ENCODE data around the gene SLC44A3. TPM values are rescaled to one million over a fixed set of nuclear protein-coding genes. Genes with fewer than 3 reads are reported as not detected.

Gene SLC44A3
- total RNA-seq, 2 donors from 2014 or later: 55.4 to 71.4 TPM

GRCh38 chr1:94859174-94859573 is 39.0 kb downstream of the SLC44A3 start:
- Histone ChIP-seq H3K27me3 (no peaks in the 10 kb centered on the region), H3K9ac (ENCODE audit: low read depth in 2 of 2, low read length in 2 of 2) (no peak overlapping the region), H3K4me3 (no peak overlapping the region), H3K36me3 (no peaks in the 10 kb centered on the region), H3K27ac (no peak overlapping the region), H3K4me1 (peaks cover 7% of the 10 kb centered on the region), H3K9me3 (no peaks in the 10 kb centered on the region)
- TF ChIP-seq CTCF (IDR thresholded peaks at IDR 0.05): no peak
- DNase-seq: no peak
- intact Hi-C loops (cut with DNase I): loop anchor here (10.0 kb wide), 1 partner anchor 376 kb away; the partner anchor contains the start of gene RWDD3

- no peaks in the 10 kb centered on the region for H3K4me1 ChIP-seq
- no peak overlapping the region for H3K4me3 ChIP-seq
- TF ChIP-seq CTCF (IDR thresholded peaks at IDR 0.05): no peak
- no peak for DNase-seq
- H3K27me3 ChIP-seq: no peaks in the 10 kb centered on the region
- H3K9me3 ChIP-seq: no peaks in the 10 kb centered on the region
- intact Hi-C loops (cut with DNase I): loop anchor here (5.0 kb wide), 1 partner anchor 65 kb away; the partner anchor contains the start of gene CNN3
- H3K36me3 ChIP-seq: no peaks in the 10 kb centered on the region
- peak overlapping the region; percentile 70 for H3K27ac ChIP-seq
- H3K9ac ChIP-seq (ENCODE audit: low read depth in 2 of 2, low read length in 2 of 2): peak overlapping the region in 1 of 2 donors; percentile 16
Measured at GRCh38 chr1:94862718-94863117, 42.6 kb downstream of the SLC44A3 start.

GRCh38 chr1:94863297-94863911 is 43.2 kb downstream of the SLC44A3 start:
- Histone ChIP-seq H3K4me1 (no peaks in the 10 kb centered on the region), H3K27me3 (no peaks in the 10 kb centered on the region), H3K9me3 (no peaks in the 10 kb centered on the region), H3K9ac (ENCODE audit: low read depth in 2 of 2, low read length in 2 of 2) (peak overlapping the region; percentile 16), H3K27ac (peak overlapping the region; percentile 70), H3K36me3 (no peaks in the 10 kb centered on the region), H3K4me3 (no peak overlapping the region)
- no peak for DNase-seq
- no peak for TF ChIP-seq CTCF (IDR thresholded peaks at IDR 0.05)
- intact Hi-C loops (cut with DNase I): loop anchor here (5.0 kb wide), 1 partner anchor 64 kb away; the partner anchor contains the start of gene CNN3

GRCh38 chr1:94863919-94864318 is 43.8 kb downstream of the SLC44A3 start:
- H3K9me3 ChIP-seq: no peaks in the 10 kb centered on the region
- peaks cover 4% of the 10 kb centered on the region for H3K36me3 ChIP-seq
- DNase-seq: peak; percentile 29
- intact Hi-C loops (cut with DNase I): loop anchor here (5.0 kb wide), 1 partner anchor 63 kb away; the partner anchor contains the start of gene CNN3
- H3K4me1 ChIP-seq: no peaks in the 10 kb centered on the region
- no peak overlapping the region for H3K4me3 ChIP-seq
- TF ChIP-seq CTCF (IDR thresholded peaks at IDR 0.05): no peak
- H3K27ac ChIP-seq: peak overlapping the region; percentile 70
- H3K27me3 ChIP-seq: no peaks in the 10 kb centered on the region
- peak overlapping the region; percentile 15 to 16 for H3K9ac ChIP-seq (ENCODE audit: low read depth in 2 of 2, low read length in 2 of 2)

- Histone ChIP-seq H3K9me3 (no peaks in the 10 kb centered on the region), H3K9ac (ENCODE audit: low read depth in 2 of 2, low read length in 2 of 2) (peak overlapping the region in 1 of 2 donors; percentile 36), H3K27ac (peak overlapping the region; percentile 70), H3K4me3 (no peak overlapping the region), H3K36me3 (peaks cover 4% of the 10 kb centered on the region), H3K4me1 (no peaks in the 10 kb centered on the region), H3K27me3 (no peaks in the 10 kb centered on the region)
- no peak for DNase-seq
- no peak for TF ChIP-seq CTCF (IDR thresholded peaks at IDR 0.05)
- intact Hi-C loops (cut with DNase I): loop anchor here (5.0 kb wide), 1 partner anchor 62 kb away; the partner anchor contains the start of gene CNN3
Measured at GRCh38 chr1:94864821-94865220, 44.7 kb downstream of the SLC44A3 start.
